LoVo (cell line): ENCODE measurements around the gene CYLD.

Experiments used
- DNase-seq: peaks from one replicate; pipeline ENCODE4 v3.0.0-alpha.2; 2016; ENCODE audit warnings: low spot score

CYLD gene

DNA sequence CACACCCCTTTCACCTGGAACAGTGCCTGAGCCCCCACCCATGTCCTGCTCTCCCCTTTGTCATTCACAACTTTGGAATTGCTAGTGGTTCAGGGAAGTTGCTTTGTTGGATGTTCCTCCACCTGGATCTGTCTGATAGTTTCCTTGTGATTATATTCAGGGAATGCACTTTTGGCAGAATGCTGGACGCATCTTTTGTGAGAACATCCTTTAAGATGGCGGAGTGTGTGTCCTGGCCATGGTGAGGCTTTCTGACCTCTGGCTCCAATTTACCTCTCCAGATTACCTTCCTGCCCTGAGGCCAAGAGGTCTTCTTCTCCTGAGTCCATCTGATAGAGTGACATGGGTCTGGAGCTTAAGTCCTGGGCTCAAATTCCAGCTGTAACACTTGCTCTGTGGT lies 104.6 kb downstream of the CYLD start:
- DNase-seq, result no peak

DNA sequence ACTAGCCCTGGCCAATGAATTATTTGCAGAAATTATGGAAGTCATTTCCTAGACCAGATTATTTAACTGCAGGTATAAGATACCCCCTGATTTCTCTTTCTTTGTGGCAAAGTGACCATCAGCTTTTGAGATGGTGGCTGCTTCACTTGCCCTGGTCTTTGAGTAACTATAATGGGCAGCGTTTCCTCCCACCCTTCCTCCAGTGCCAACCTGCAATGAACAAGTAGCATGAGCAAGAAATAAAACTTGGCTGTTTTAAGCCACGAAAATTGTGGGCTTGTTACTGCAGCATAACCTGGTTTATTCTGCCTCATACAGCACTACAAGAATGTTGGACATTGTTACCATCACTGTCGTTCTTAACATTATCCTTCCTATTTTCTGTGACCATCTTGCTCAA lies 105.3 kb downstream of the CYLD start:
- DNase-seq, result no peak

DNA sequence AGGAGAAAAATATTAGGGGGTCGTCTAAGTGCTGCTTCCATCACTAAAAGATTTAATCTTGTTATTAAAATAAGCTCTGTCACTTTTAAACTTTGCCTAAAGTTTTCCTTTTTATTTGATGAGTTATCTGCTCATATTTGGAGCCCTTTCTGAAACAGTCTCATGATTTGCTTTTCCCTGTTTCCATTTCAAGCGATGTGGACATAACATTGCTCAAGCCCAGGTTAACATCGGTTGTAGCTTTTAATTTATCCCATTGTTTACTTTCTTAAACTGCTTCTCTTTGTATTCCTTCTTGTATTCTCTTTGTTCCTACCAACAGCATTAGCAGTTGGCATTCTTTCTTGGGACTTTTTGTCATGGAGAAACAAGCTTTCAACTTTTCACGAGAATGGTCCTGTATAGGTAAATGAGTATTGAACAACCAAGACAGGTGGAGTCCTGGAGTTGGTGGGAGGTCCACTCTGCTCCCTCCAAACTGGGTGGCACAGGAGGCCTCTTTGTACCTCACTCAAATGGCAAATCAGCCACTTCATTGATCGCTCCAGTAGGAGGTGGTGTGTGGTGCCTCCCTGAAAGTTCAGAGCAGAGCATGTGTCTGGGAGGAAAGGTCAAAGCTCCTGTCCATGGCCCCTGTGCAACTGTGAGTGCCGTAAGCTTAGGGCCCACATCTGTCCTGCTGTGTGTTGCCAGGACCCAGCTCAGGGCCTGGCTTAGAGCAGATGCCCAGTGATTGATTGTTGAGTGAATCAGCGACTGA lies 107.0 kb downstream of the CYLD start:
- DNase-seq, result no peak
